ENCODE measurements around the gene JCAD.

DNA sequence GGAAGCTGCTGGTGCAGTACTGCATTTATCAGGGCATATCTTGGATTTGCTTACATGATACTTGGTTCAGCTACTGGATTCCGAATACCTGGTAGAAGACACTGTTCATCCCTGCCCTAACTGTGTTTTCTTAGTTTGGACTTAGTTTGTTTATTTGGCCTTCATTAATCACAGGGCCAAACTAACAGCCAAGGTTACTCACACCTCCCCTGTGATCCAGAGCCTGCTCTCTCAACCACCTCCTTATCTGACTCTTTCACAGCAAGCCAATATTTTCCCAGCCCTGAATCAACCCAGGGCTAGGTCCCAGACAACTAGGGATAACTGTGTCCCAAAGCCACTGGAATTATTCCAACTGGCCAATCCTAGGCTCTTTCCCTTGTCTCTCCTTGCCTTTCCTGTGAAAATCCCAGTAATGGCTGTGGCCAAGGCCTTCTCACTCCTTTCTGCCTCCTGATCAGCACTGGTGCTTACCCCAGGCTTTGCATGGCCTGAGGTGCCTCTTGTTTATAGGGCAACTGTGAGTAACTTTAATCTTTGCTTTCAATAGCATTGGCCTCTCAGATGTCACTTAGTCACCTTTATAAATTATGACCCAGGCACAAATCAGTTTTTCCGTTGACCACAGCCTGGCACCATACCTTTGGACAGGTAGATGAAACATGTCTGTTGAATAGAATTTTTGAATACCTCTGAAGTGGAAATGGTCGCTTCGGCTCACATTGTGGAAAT is 9.3 kb upstream of the JCAD start:
- TF ChIP-seq, protein P1, sequence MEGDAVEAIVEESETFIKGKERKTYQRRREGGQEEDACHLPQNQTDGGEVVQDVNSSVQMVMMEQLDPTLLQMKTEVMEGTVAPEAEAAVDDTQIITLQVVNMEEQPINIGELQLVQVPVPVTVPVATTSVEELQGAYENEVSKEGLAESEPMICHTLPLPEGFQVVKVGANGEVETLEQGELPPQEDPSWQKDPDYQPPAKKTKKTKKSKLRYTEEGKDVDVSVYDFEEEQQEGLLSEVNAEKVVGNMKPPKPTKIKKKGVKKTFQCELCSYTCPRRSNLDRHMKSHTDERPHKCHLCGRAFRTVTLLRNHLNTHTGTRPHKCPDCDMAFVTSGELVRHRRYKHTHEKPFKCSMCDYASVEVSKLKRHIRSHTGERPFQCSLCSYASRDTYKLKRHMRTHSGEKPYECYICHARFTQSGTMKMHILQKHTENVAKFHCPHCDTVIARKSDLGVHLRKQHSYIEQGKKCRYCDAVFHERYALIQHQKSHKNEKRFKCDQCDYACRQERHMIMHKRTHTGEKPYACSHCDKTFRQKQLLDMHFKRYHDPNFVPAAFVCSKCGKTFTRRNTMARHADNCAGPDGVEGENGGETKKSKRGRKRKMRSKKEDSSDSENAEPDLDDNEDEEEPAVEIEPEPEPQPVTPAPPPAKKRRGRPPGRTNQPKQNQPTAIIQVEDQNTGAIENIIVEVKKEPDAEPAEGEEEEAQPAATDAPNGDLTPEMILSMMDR (IDR thresholded peaks at IDR 0.05) = no peak
- TF ChIP-seq POLR2A (IDR thresholded peaks at IDR 0.05) = no peak

Measured in prostate gland (tissue), 2 donors.